WERI-Rb-1 (cell line): ENCODE data around the gene ADGRD1.

Experiments
- DNase-seq: peaks from one replicate; pipeline ENCODE4 v3.0.0-alpha.2; 2020
- H3K27ac ChIP-seq: fragments of 250-450 bp; sonication (Bioruptor Pico); 2 replicates; pipeline ENCODE4 v1.5.1; 2020; ENCODE audit warnings: mild to moderate bottlenecking, moderate library complexity
- H3K27me3 ChIP-seq: fragments of 250-450 bp; sonication (Bioruptor Pico); 2 replicates; pipeline ENCODE4 v1.5.1; 2021; ENCODE audit warnings: mild to moderate bottlenecking, low read depth, moderate library complexity; ENCODE audit not compliant: insufficient read depth, severe bottlenecking
- H3K36me3 ChIP-seq: fragments of 250-450 bp; sonication (Bioruptor Pico); 2 replicates; pipeline ENCODE4 v1.5.1; 2020; ENCODE audit warnings: mild to moderate bottlenecking, moderate library complexity
- H3K4me3 ChIP-seq: 2 replicates; pipeline ENCODE4 v1.5.1; 2011; ENCODE audit warnings: low read depth, mild to moderate bottlenecking, control low read depth, low read length
- H3K9me3 ChIP-seq: fragments of 250-450 bp; sonication (Bioruptor Pico); 2 replicates; pipeline ENCODE4 v1.5.1; 2021; ENCODE audit warnings: mild to moderate bottlenecking, moderate library complexity; ENCODE audit not compliant: severe bottlenecking
- TF ChIP-seq, protein P1 (sequence below): IDR thresholded peaks from 2 replicates; pipeline ENCODE4 v1.5.1; 2011; ENCODE audit warnings: low read depth, mild to moderate bottlenecking, control low read depth, inconsistent platforms, low read length

ADGRD1 gene

DNA sequence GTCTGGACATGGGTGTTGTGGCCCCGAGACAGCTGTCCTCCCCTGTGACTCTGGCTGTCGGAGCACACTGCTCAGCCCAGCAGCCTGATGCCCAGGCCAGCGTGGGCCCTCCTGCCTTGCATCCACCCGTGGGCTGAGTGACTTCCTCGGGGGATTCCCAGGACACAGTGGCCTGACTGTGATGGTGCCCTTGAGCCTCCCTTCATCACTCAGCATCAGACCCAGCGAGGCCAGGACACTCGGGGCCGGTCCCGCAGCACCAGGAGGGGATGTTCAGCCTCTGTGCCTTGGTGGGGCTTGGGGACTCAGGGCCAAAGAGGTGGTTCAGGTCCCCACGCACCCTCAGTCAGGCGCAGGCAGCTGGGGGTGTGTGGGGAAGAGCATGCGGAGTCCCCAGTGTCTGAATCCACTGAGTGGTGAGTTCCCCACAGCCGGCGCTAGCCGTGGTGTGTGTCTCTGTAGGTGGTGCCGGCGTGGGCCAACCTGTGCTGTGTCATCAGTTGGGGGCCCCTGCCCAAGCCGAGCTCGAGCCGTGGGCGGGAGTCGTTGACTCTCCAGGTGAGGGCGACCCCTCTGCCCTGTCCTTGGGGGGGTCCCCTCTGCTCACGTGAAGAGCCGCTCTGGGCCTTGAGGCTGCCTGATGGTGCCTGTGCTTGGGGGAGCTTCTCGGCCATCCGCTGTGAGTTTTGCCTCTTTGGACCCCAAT is 185.8 kb downstream of the ADGRD1 start:
- DNase-seq = no peak
- Histone ChIP-seq H3K9me3 (no peaks in the 10 kb centered on the region), H3K36me3 (no peaks in the 10 kb centered on the region), H3K27me3 (no peaks in the 10 kb centered on the region), H3K27ac (no peak overlapping the region), H3K4me3 (no peak overlapping the region)
- TF ChIP-seq, protein P1, sequence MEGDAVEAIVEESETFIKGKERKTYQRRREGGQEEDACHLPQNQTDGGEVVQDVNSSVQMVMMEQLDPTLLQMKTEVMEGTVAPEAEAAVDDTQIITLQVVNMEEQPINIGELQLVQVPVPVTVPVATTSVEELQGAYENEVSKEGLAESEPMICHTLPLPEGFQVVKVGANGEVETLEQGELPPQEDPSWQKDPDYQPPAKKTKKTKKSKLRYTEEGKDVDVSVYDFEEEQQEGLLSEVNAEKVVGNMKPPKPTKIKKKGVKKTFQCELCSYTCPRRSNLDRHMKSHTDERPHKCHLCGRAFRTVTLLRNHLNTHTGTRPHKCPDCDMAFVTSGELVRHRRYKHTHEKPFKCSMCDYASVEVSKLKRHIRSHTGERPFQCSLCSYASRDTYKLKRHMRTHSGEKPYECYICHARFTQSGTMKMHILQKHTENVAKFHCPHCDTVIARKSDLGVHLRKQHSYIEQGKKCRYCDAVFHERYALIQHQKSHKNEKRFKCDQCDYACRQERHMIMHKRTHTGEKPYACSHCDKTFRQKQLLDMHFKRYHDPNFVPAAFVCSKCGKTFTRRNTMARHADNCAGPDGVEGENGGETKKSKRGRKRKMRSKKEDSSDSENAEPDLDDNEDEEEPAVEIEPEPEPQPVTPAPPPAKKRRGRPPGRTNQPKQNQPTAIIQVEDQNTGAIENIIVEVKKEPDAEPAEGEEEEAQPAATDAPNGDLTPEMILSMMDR = no peak

DNA sequence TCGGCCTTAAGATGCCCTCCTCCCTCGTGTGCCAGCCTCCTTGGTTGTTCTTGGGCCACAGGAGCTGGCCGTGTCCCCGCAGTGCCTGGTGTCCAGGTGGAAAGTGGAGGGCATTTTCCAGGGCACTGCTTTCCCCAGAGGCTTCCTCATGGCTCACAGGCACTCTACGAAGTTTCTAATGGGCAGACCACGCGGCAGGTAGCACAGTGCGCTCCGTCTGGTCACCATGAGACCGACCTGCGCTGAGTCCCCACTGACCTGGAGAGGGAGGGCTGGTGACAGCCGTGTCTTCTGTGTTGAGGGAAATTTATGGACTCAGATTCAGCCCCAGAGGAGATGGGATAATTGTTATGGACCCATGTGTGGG is 186.3 kb downstream of the ADGRD1 start:
- Histone ChIP-seq H3K36me3 (no peaks in the 10 kb centered on the region), H3K27ac (no peak overlapping the region), H3K4me3 (no peak overlapping the region), H3K27me3 (no peaks in the 10 kb centered on the region), H3K9me3 (no peaks in the 10 kb centered on the region)
- TF ChIP-seq, protein P1 = no peak
- no peak for DNase-seq

DNA sequence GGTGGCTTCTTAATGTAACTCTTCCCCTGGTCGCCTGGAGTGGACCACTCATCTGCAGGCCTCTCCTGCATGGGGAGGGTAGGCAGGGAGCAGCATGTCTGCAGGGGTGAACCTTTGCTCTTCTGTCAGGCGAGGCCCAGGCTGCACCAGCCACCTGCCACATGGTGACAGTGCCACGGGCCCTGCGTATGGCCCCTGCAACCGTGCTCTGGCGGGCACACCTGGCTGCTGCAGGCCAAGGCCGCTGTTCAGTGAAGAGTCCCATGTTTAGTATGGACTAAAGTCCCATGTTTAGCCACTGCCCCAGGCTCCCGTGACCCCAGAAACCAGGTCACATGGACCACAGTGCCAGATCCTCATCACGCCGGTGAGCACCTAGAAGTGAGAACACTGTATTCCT is 187.0 kb downstream of the ADGRD1 start:
- Histone ChIP-seq H3K27ac (no peak overlapping the region), H3K36me3 (no peaks in the 10 kb centered on the region), H3K9me3 (no peaks in the 10 kb centered on the region), H3K4me3 (no peak overlapping the region), H3K27me3 (no peaks in the 10 kb centered on the region)
- no peak for DNase-seq
- TF ChIP-seq, protein P1 = no peak

DNA sequence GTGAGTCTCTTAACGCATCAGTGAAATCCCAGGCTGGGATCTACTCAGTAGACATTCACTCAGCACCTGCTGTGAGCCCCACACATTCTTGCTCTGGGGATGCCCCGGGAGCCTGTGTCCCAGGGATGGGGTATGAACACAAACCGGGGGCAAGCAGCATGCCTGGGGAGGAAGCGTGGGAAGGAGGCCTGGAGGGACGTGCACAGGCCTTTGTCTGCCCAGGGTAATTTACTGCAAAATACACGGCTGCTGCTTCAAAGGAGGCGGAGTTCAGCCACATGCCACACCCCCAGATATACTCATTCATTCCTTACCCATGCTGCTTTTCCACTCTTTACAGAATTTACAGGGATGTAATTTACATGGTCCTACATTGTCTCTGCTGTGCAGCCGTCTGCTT is 187.8 kb downstream of the ADGRD1 start:
- DNase-seq = no peak
- Histone ChIP-seq H3K9me3 (no peaks in the 10 kb centered on the region), H3K36me3 (no peaks in the 10 kb centered on the region), H3K4me3 (no peak overlapping the region), H3K27ac (no peak overlapping the region), H3K27me3 (no peaks in the 10 kb centered on the region)
- TF ChIP-seq, protein P1 = no peak

DNA sequence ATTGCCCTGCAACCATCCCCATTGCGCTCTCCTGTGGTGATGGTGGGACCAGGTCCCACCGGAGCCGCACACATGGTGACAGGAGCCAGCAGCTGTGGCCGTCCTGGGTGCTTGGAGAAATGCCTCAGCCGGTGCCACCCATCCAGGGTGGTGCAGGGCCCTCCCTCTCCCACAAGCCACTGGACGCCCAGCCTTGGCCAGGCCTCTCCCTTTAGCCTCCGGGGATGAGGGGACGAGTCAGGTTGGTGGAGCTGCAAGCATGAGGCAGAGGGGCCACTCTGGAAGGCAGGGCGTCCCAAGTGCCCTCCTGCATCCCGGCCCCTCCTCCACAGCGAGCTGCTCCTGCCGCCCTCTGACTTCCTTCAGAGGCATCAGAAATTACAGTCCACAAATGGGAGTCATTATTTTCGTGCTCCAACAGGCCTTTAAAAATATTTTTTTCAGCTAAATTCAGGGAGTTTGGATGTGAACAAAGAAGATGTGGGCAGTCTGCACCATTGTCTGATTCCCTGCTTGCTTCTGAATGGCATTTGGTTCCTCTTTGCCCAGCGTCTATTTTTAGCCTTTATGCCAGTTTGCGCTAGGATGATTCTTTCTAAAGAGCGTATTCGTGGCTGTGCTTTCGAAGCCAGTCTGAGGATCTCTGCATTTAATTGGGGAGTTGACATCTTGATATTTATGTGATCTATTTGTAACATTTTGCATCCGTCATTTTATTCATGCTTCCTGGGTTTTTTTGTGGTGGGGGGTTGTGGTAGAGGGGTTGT is 189.4 kb downstream of the ADGRD1 start:
- Histone ChIP-seq H3K27me3 (no peaks in the 10 kb centered on the region), H3K4me3 (no peak overlapping the region), H3K36me3 (no peaks in the 10 kb centered on the region), H3K9me3 (no peaks in the 10 kb centered on the region), H3K27ac (no peak overlapping the region)
- TF ChIP-seq, protein P1 = no peak
- DNase-seq = no peak
